CD4-positive, alpha-beta T cell treated with Interleukin-15 for 1 hour (primary cell): ENCODE data around the gene SH3GL2.
"Not testable (repeated sequence)": the region's sequence is repeated elsewhere in the genome, so short reads cannot be mapped to it uniquely, and the experiment has no call there.

Experiments used
- DNase-seq: peaks from one replicate; pipeline ENCODE4 v3.0.0-alpha.2; 2020

SH3GL2 gene

DNA sequence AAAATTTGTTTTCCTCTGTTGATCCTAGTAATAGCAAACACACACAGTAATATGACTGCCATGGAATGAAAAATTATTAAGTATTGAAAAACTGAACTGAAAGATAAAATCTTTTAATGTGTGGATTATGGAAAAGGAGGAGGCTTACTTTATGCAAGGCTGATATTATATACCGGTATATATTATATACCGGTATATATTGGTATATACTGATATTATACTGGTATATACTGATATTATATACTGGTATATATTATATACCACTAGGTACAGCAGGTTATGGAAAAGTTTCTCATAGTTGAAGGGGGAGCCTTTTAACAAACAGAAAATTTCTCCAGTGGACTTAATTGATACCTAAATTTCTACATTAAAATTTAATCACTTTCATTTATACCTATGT, 181.4 kb downstream of the SH3GL2 start:
- no peak for DNase-seq

- DNase-seq = no peak
Measured at GRCh38 chr9:17761984-17762676, 183.3 kb downstream of the SH3GL2 start.

- no peak for DNase-seq
Measured at GRCh38 chr9:17764306-17764705, 185.4 kb downstream of the SH3GL2 start.

- DNase-seq = not testable (repeated sequence)
Measured at GRCh38 chr9:17765131-17765530, 186.3 kb downstream of the SH3GL2 start.

DNA sequence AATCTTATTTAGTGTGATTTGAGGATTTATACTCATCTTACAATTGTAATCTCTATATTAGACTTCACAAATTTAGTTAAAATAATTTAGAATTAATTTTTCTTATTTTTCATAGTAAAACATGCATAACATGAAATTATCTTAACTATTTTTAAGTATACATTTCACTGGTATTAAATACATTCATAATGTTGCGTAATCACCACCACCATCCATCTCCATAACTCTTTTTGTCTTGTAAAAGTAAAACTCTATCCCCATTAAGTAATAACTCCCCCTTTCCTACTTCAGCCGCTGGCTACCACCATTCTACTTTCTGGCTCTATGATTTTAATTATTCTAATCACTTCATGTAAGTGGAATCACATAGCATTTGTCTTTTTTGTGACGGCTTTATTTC, 193.4 kb downstream of the SH3GL2 start:
- no peak for DNase-seq

- DNase-seq = no peak
Measured at GRCh38 chr9:17775656-17776055, 196.8 kb downstream of the SH3GL2 start.

- DNase-seq = no peak
Measured at GRCh38 chr9:17776735-17777134, 197.9 kb downstream of the SH3GL2 start.

DNA sequence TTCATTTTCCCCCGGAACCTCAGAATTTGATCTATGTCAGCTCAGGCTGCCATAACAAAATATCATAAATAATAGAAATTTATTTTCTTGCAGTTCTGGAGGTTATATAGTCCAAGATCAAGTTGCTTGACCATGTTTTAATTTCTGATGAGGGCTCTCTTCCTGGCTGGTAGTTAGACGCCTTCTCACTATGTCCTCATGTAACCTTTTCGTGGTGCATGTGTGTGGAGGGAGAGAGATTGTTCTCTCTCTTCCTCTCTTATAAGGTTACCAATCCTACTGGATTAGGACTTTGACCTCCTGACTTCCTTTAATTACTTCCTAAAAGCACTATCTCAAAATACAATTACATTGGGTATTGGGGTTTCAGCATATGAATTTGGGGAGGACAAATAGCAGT, 198.6 kb downstream of the SH3GL2 start:
- DNase-seq = no peak

GRCh38 chr9:17782430-17783149, 203.7 kb downstream of the SH3GL2 start:
- DNase-seq = no peak

DNA sequence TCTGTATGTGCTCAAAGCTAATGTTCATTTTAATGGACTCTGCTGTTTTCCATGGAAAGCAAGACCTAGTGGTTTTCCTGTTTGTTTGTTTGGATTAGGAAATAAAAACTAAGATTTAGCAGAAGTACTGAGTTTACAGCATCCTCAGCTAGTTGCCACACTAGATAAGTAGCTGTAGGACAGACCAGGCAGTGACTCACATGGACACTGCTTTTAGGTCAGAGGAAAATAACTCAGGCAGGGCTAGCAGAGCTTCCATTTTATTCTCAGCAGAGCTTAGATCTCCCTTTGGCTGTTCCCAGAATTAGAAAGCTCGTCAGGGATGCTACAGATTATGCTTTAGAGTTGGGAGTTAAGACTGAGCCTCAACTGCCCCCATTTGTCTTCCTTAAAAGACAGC, 204.4 kb downstream of the SH3GL2 start:
- DNase-seq = no peak

- DNase-seq = no peak
Measured at GRCh38 chr9:17789316-17789715, 210.4 kb downstream of the SH3GL2 start.

DNA sequence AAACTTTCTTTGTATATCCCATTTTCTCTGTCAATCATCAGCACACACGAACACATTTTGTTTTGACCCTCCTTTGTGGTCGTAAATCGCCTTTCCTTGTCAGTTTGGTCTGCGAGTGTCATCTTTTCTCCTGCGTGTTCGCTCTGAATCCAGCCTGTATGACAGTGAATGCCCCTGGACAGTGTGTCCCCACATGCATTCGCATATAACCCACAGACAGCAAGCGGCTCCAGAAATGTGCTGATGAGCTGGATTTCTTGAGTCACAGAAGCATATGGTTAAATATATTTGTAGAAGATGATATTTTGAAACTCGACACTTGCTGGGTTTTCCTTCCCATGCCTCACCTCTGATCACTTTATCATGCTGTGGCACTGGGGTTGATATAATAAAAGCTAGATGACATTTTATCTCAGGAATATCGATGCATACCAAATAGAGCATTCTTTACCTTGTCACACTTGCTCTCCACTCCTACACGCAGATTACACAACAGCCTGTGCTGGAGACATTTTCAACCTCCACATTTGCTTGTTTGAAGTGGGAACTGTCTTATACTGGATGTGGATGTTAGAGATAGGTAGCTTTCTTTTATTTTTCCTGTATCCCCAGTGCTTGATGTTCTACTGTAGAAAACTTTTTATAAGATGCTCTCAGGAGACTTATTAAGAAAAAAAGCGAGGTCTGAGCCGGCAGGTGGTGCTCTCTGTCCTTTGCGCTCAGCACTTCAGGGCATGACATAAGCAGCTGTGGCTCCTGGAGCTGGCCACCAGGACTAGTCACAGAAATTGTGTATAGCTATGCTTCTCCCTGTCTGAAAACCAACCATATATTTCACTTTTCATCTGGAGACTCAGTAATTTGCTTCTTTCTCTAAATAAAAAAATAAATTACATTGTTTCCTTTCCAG, 215.1 kb downstream of the SH3GL2 start:
- DNase-seq = no peak

GRCh38 chr9:17795744-17796143, 216.9 kb downstream of the SH3GL2 start:
- no peak for DNase-seq

- no peak for DNase-seq
Measured at GRCh38 chr9:17799369-17799768, 220.5 kb downstream of the SH3GL2 start.

DNA sequence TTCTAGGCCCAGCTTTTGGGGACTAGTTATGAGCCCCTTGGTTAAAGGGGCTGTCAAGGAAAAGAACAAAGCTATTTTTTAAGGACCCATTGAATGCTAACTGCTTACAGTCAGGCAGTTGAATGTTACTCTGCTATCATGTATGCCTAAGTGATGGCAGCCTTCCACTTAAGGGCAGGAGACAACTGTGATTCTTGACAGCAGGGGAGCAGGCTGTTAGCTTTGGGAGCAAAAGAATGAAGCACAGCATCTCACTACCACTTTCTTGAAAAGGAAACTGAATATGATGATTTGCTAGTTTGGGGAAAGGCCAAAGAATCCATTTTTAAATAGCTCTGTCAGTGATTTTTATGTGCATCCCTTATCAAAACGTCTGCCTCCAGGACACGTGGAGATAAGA, 221.6 kb downstream of the SH3GL2 start:
- DNase-seq = no peak

DNA sequence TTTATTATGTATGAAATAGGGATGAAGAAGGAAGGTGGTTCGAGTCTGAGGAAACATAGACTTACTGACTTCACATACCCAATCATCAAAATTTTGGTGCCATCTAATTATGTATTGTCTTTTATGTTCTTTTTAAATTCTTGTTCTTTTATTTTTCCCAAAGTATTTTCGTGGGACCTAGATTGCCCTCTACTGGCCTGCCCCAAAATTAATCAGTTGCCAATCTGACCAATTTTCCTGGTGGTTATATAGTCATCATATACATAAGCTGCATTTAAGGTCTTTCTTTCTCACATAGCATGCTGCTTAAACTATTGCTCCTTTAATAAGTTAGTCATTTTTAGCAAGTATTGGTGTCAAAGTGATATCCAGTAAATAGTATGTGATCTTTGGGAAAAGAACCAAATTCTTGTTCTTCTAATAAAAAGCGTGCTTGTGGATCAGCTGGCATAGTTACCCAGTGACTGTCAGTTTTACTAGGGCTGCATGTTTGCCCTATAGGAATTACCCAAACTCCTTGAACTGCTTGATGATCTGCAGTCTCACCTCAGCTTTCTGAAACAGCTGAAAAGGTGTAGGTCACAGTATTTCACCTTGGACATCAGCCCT, 223.5 kb downstream of the SH3GL2 start:
- no peak for DNase-seq

DNA sequence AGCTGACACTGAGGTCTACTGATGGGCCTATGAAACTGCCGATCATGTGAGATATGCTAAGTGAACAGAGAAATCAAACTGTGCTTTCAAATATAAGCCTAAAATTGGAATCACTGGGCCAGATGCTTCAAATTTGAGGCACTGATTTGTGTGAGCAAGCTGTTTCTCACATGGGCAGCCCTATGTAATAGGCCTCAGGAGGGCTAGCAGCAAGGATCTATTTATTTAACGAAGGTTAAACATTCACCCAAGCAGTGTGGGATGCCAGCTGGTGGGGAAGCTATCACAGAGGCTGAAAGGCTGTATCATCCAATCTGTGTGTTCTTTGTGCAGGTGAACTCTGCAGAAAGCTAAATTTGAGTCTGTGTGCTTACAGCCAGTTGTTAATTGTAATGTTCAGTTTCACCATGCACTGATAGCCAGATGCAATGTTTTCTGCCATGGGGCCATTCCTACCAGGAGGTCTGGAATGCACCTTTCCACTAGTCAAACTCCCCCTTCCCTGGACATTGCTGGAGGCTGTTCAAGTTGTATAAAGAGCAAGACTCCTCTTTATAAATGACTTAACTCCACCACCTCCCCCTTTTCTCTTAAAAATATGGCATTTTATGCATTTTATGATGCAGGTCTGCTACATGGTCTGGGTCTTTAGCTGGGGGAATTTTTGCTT, 228.9 kb downstream of the SH3GL2 start:
- DNase-seq = no peak

DNA sequence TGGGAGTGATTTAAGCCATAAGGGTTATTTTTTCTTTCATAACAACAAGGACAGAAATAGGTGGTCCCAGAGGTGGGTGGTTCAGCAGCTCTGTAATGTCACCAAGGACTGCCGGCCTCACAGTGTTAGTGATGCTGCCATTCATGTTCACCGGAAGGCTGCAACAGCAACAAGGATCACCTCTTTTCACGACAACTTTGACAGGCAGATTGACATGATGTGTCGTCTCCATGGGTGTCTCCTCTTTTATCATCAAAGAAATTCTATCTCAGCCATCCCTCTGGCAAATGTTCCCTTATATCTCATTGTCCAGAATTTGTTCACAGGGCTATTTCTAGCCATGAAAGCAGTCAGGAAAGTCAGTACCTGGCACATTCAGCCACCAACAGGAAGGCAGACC, 231.5 kb downstream of the SH3GL2 start:
- DNase-seq = no peak

GRCh38 chr9:17810728-17811571, 232.1 kb downstream of the SH3GL2 start:
- no peak for DNase-seq

GRCh38 chr9:17813798-17814197, 234.9 kb downstream of the SH3GL2 start:
- no peak for DNase-seq

- no peak for DNase-seq
Measured at GRCh38 chr9:17816431-17817027, 237.7 kb downstream of the SH3GL2 start.
